GM21825 (cell line): ENCODE measurements around the gene SETX.
"Not testable (repeated sequence)": the region's sequence is repeated elsewhere in the genome, so short reads cannot be mapped to it uniquely, and the experiment has no call there.

Experiments used
- ATAC-seq: cut with Tn5 transposase; IDR thresholded peaks from one replicate; pipeline ENCODE4 v1.9.1; 2021; ENCODE audit warnings: mild to moderate bottlenecking, moderate library complexity; ENCODE audit not compliant: unreplicated experiment

The SETX gene, protein sequence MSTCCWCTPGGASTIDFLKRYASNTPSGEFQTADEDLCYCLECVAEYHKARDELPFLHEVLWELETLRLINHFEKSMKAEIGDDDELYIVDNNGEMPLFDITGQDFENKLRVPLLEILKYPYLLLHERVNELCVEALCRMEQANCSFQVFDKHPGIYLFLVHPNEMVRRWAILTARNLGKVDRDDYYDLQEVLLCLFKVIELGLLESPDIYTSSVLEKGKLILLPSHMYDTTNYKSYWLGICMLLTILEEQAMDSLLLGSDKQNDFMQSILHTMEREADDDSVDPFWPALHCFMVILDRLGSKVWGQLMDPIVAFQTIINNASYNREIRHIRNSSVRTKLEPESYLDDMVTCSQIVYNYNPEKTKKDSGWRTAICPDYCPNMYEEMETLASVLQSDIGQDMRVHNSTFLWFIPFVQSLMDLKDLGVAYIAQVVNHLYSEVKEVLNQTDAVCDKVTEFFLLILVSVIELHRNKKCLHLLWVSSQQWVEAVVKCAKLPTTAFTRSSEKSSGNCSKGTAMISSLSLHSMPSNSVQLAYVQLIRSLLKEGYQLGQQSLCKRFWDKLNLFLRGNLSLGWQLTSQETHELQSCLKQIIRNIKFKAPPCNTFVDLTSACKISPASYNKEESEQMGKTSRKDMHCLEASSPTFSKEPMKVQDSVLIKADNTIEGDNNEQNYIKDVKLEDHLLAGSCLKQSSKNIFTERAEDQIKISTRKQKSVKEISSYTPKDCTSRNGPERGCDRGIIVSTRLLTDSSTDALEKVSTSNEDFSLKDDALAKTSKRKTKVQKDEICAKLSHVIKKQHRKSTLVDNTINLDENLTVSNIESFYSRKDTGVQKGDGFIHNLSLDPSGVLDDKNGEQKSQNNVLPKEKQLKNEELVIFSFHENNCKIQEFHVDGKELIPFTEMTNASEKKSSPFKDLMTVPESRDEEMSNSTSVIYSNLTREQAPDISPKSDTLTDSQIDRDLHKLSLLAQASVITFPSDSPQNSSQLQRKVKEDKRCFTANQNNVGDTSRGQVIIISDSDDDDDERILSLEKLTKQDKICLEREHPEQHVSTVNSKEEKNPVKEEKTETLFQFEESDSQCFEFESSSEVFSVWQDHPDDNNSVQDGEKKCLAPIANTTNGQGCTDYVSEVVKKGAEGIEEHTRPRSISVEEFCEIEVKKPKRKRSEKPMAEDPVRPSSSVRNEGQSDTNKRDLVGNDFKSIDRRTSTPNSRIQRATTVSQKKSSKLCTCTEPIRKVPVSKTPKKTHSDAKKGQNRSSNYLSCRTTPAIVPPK (N-terminal part only)

DNA sequence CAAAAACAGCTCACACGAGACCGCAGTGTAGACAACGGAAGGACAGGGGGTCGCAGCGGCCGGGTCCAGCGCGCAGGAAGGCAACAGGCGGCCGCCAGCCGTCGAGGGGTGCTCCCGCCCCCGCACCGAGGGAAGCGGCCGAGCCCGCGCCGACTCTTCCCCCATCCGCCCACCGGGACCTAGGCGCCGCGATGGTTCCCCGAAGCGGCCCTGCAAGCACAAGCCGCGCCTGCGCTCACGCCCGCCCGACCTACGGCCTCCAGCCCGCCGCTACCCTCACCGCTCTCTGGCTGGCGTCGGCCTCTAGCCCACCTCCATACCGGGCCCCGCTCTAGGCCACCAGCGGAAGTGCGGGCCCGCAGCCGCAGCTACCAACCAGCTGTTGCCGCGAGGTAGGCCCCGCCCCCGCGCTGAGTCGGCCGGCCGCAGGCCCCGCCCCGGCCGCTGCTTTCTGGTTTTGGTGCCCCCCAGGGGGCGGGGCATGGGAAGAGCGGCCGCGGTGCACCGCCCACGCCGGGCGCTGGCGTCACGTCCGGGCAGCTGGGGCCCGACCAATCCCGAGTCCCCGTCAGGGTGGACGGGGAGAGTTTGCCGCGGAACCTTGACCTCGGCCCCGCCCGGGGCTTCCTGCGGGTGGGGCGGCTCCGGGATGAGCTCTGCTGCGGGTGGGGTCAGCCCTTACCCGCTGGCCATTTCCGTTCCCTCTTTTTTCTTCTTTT lies at the start of gene SETX:
Gene SETX, minus strand, starts transcription at position 350 of the 719 bp plus-strand sequence. CDS start 5,558 bp downstream, outside the sequence.
- peak; percentile 79 for ATAC-seq

- no peak for ATAC-seq
These were observed 49.6 kb upstream of the SETX start for GRCh38 chr9:132404228-132404881.

- ATAC-seq = no peak
These were observed 47.0 kb upstream of the SETX start for GRCh38 chr9:132401824-132402223.

DNA sequence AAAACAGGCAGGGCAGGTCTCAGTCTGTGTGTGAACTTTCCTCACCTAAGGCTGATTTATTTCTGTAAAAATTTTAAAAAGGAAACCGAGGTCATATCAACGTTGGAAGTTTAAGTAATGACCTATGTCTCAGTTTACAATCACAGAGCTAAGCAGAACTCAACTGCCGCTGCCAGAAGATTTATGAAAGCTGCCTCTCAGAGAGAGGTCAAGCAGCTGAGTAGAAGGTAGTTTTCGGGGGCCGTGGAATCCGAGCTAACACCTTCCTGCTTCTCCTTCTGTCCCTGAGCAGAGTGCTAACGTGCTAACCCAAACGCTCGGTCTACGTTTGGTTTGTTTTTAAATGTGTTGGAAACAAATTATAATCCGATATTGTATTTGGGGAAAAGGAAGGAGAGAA lies 40.8 kb upstream of the SETX start:
- ATAC-seq = no peak

DNA sequence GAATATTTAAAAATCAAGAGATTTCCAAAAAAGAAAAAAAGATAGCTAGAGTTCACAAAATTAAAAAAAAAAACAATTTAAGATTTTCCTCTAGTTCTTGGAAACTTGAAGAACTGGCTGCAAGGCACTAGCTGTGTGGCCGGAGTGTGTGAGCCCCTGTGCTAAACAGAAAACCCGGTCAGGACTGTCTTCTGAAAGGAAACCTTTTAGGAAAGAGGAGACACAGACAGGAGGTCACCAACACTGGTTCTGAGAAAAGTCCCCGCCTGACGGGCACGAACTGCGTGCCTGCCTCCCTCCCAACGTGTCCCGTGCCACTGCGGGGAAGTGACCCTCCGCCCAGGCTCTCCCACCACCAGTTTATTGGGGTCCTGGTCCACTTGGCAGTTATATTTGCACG lies 36.7 kb upstream of the SETX start:
- no peak for ATAC-seq

DNA sequence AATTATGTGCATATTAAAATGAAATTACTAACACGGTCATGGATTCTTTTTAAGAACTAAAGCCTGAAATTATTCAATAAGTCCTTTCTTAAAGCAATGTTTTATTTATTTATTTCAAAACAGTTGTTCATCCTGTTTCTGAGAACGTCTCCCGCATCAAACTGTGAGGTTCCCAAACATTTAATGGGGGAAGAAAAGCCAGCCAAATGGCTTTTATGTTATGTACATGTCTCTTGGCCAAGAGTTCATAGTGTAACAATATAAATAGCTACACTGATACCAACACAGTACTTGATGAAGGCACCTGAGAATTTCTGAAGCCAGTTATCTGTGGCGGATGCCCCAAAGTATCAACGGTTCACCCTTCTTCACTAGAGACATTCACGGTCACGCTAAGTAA lies 36.2 kb upstream of the SETX start:
- no peak for ATAC-seq

DNA sequence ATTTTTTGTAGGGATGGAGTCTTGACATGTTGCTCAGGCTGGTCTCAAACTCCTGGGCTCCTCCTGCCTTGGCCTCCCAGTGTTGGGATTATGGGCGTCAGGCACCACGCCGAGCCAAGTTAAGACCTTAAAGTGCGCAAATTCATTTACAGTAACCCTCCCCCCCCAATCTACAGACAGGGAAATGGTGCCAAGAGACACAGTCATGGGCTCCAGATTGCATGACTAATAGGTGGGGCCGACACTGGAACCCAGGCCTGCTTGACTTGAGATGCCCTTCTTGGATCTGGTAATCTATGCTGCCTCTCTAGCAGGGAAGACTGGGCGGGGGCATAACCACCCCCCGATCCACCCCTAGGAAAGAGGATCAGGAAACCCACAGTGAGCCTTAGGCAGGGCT lies 32.3 kb upstream of the SETX start:
- ATAC-seq = no peak

DNA sequence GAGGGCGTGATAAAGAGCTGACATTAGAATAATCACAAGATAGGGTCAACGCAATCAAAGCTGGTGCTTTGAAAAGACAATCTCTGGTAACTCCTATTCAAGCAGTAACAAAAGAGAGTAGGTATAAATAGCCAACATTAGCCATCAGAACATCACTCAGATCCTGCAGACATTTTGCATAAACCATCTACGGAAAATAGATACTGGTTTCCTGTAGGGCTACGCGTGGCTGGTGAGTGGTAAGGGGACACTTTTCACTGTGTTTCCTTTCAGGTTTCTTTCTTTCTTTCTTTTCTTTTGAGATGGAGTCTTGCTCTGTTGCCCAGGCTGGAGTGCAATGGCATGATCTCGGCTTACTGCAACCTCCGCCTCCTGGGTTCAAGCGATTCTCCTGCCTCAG lies 29.6 kb upstream of the SETX start:
- ATAC-seq = no peak

GRCh38 chr9:132383462-132383883 lies 28.7 kb upstream of the SETX start:
- ATAC-seq = no peak

- ATAC-seq = peak; percentile 52
These were observed 27.3 kb upstream of the SETX start for GRCh38 chr9:132381966-132382541.

GRCh38 chr9:132378416-132378815 lies 23.6 kb upstream of the SETX start:
- ATAC-seq = not testable (repeated sequence)

DNA sequence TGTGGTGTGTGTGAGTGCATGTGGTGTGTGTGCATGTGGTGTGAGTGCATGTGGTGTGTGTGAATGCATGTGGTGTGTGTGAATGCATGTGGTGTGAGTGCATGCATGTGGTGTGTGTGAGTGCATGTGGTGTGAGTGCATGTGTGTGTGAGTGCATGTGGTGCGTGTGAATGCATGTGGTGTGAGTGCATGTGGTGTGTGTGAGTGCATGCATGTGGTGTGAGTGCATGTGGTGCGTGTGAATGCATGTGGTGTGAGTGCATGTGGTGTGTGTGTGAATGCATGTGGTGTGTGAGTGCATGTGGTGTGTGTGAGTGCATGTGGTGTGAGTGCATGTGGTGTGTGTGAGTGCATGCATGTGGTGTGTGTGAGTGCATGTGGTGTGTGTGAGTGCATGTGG lies 23.0 kb upstream of the SETX start:
- not testable (repeated sequence) for ATAC-seq

DNA sequence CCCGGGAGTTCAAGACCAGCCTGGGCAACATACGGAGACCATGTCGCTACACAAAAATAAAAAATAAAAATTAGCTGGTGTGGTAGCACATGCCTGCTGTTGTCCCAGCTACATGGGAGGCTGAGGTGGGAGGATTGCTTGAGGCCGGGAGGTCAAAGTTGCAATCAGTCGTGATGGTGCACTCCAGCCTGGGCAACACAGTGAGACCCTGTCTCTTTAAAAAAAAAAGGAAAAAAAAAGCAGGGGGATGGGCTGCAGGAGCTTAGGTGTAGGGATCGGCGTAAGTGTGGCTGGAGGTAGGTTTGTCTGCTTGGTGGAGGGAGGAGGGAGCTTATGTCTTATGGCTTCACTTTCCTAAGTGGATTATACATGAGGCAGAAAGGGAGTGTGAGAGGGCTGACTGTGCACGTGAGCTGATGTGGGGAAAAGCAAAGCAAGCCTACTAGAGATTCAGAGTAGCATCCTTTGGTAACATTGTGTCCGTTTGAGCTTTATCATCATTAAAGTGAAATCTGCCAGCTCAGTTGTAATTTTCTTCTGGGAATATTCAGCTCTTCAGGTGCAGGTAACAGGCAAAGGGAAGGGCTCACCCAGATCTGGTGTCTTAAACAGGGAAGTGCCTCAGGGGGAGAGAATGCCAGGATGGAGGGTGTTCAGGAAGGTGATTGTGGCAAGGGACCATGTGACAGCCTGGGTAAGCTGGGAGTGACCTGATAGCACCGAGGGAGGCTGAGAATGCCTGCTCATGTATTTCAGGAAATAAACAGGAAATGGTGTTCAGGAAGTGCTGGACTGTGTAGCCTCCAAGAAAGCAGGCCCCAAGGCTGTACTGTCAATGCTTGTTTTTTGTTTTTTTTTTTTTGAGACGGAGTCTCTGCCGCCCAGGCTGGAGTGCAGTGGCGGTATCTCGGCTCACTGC lies 17.6 kb upstream of the SETX start:
- no peak for ATAC-seq

DNA sequence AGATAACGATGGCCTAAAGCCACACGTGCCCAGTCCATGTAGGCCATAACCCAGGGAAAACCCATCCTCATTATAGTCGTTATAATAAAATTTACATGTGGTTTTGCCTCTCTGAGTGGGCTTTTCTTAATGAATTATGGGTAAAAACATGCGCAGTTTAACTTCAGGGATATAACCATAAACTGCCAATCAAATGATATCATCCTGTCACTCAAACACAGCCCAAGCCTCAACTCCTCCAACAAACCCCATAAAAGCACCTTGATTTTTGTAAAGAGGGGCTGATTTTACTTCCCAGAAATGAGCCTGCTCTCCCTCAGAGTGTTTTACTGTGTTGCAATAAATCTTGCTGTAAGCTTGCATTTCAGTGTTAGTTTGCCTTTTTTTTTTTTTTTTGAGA lies 15.8 kb upstream of the SETX start:
- no peak for ATAC-seq

- ATAC-seq = no peak
These were observed 14.6 kb upstream of the SETX start for GRCh38 chr9:132369421-132369820.

GRCh38 chr9:132367613-132368313 lies 13.0 kb upstream of the SETX start:
- no peak for ATAC-seq

GRCh38 chr9:132366481-132366880 lies 11.7 kb upstream of the SETX start:
- ATAC-seq = no peak

DNA sequence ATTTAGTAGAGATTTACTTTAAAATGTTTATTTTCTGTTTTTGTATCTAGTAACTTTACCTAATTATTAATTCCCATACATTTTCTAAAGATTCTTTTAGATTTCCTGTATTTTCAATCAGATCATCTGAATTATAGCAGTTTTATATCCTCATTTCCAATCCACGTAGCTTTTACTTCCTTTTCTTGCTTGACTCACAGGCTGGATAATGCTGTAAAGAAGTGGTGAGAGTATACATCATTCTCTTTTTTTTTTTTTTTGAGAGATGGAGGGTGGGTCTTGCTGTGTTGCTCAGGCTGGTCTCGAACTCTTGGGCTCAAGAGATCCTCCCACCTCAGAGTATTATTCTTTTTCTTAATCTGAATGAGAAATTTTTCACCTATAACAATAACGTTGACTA lies 11.2 kb upstream of the SETX start:
- ATAC-seq = no peak
